HG02973 (cell line): ENCODE data around the gene NTHL1.

Source experiments
- ATAC-seq: cut with Tn5 transposase; IDR thresholded peaks from one replicate; pipeline ENCODE4 v1.9.1; 2021; ENCODE audit warnings: moderate library complexity; ENCODE audit not compliant: unreplicated experiment

NTHL1 gene

GRCh38 chr16:2047330-2048115, at the start of gene NTHL1, which contains the start of gene TSC2:
Gene NTHL1, minus strand, starts transcription at chr16:2047834. Its CDS starts 11 bp downstream, at chr16:2047823.
Gene TSC2, plus strand, starts transcription at chr16:2047985. Its CDS starts 631 bp downstream, at chr16:2048616.
- peak; percentile 87 for ATAC-seq

GRCh38 chr16:2096853-2097595, 49.4 kb upstream of the NTHL1 start:
- ATAC-seq, result no peak

GRCh38 chr16:2095918-2096582, 48.4 kb upstream of the NTHL1 start:
- no peak for ATAC-seq

- no peak for ATAC-seq
Measured at GRCh38 chr16:2095315-2095853, 47.8 kb upstream of the NTHL1 start.

GRCh38 chr16:2093793-2094192, 46.2 kb upstream of the NTHL1 start:
- no peak for ATAC-seq

GRCh38 chr16:2092866-2093265, 45.2 kb upstream of the NTHL1 start:
- no peak for ATAC-seq

- ATAC-seq, result no peak
Measured at GRCh38 chr16:2092256-2092620, 44.6 kb upstream of the NTHL1 start.

- ATAC-seq, result no peak
Measured at GRCh38 chr16:2091547-2092255, 44.1 kb upstream of the NTHL1 start.

GRCh38 chr16:2090777-2091546, 43.3 kb upstream of the NTHL1 start:
- no peak for ATAC-seq

- no peak for ATAC-seq
Measured at GRCh38 chr16:2090481-2090776, 42.8 kb upstream of the NTHL1 start.

- ATAC-seq, result no peak
Measured at GRCh38 chr16:2089706-2090480, 42.3 kb upstream of the NTHL1 start.

- ATAC-seq, result no peak
Measured at GRCh38 chr16:2088759-2089358, 41.2 kb upstream of the NTHL1 start.

- no peak for ATAC-seq
Measured at GRCh38 chr16:2087748-2088631, 40.4 kb upstream of the NTHL1 start.

GRCh38 chr16:2086812-2087747, 39.4 kb upstream of the NTHL1 start:
- no peak for ATAC-seq

- no peak for ATAC-seq
Measured at GRCh38 chr16:2086106-2086742, 38.6 kb upstream of the NTHL1 start.

- ATAC-seq, result no peak
Measured at GRCh38 chr16:2085669-2086068, 38.0 kb upstream of the NTHL1 start.
